D721Med (cell line): ENCODE measurements around the gene DENND4B.

ENCODE experiments used
- DNase-seq: peaks from one replicate; pipeline ENCODE4 v3.0.0; 2011; ENCODE audit warnings: low spot score; ENCODE audit not compliant: insufficient read length
- FAIRE-seq: peaks from 2 replicates; lab custom pipeline; 2011; peaks lifted over from hg19 to GRCh38; lab: Jason Lieb, UNC
- CTCF ChIP-seq: IDR thresholded peaks from 2 replicates; pipeline ENCODE4 v1.5.1; 2012; ENCODE audit warnings: mild to moderate bottlenecking, control low read depth; ENCODE audit not compliant: insufficient read depth; ENCODE audit errors: missing control alignments

The DENND4B gene

GRCh38 chr1:153977250-153978240 lies 31.0 kb upstream of the DENND4B start, which contains the start of gene JTB:
TSS of gene JTB (minus strand) at chr1:153977674. CDS start at chr1:153977252, 422 bp downstream.
- FAIRE-seq: no peak
- TF ChIP-seq CTCF: no peak
- DNase-seq: peak; percentile 96

- FAIRE-seq: no peak
- no peak for TF ChIP-seq CTCF
- DNase-seq: no peak
These were observed 30.3 kb upstream of the DENND4B start for GRCh38 chr1:153976819-153977249.

- no peak for FAIRE-seq
- no peak for DNase-seq
- no peak for TF ChIP-seq CTCF
These were observed 27.0 kb upstream of the DENND4B start for GRCh38 chr1:153973525-153973924.

GRCh38 chr1:153973071-153973470 lies 26.6 kb upstream of the DENND4B start:
- TF ChIP-seq CTCF: no peak
- DNase-seq (no peak), FAIRE-seq (no peak)

- DNase-seq (no peak), FAIRE-seq (no peak)
- TF ChIP-seq CTCF: no peak
These were observed 23.8 kb upstream of the DENND4B start for GRCh38 chr1:153970346-153970745.

- FAIRE-seq (no peak), DNase-seq (no peak)
- TF ChIP-seq CTCF: no peak
These were observed 22.5 kb upstream of the DENND4B start for GRCh38 chr1:153968972-153969371.

GRCh38 chr1:153968408-153968807 lies 21.9 kb upstream of the DENND4B start:
- TF ChIP-seq CTCF: no peak
- DNase-seq (no peak), FAIRE-seq (no peak)
